ENCODE data around the gene FGF9. TPM values are rescaled to one million over a fixed set of nuclear protein-coding genes. Genes with fewer than 3 reads are reported as not detected.

FGF9 gene
- polyA plus RNA-seq (2013, experiment 1 of 2; ENCODE audit: insufficient read length), result 0.40 TPM
- polyA plus RNA-seq (2013, experiment 2 of 2; ENCODE audit: insufficient read length), result 0.60 TPM

DNA sequence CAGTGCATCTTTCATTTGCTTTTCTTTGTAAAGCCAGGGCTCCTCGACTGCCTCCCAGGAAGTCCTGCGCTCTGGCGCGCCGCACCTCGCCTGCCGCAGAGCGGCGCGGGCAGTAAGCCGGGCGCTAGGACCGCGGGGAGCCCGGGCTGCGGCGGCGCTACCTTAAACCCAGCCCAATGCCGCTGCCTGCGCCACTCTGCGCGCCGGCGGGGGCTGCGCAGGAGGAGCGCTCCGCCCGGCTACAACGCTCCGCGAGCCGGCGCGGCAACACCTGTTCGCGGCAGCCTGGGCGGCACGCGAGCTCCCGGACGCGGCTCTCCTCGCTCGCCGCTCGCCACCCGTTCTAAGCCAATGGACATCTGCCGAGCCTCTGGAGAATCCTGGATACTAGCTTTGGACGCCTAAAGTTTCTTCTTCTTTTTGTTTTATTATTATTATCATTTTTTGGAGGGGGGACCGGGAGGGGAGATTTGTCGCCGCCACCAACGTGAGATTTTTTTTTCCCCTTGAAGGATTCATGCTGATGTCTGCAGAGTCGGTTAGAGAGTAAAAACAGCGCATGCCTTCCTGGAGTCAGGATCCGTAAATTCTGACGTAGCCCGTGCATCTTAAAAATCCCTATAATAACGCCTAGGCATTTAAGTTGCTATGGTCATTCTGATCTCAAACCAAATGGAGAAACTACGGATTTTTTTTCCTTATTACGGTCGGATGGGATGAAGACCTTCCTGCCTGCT, at the start of gene FGF9:
TSS of gene FGF9 (plus strand) at position 191 of the 737 bp plus-strand sequence. CDS start 840 bp downstream, outside the sequence.
- peak; percentile 70 for DNase-seq

DNA sequence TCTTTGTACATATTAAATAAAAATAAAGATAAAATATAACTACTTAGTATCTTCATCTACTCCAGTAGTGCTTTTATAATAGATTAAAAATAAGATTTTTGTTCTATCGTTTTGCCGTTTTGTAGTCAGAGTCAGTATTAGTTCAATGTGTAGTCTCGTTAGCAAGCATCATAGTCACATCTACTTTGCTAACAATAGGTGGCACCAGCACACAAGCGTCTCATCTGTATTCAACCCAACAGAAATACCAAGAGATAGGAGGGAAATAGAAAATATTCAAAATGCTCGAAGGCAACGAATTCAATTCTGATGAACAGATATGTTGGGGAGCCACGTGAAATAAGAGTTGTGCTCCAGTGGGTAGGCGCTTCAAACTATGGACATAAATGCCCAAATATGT, 45.5 kb upstream of the FGF9 start:
- peak; percentile 33 for DNase-seq

DNA sequence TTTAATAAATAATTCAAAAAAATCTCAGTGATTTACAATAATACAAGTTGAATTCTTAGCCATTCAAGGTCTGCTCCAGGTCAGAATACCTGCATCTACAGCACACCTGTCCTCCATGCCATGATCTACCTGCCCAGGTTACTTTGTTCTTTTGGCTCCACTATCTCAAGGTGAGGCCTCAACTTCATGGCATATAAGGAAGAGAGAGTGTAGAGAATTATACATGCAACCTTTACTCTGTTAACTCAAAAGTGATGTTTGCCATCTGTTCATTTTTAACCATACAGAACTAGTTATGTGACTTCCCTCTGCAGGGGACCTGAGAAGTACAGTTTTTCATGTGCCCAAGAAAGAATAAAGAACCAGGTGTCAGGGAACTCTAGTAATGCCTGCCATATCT, 38.7 kb upstream of the FGF9 start:
- DNase-seq, result no peak

DNA sequence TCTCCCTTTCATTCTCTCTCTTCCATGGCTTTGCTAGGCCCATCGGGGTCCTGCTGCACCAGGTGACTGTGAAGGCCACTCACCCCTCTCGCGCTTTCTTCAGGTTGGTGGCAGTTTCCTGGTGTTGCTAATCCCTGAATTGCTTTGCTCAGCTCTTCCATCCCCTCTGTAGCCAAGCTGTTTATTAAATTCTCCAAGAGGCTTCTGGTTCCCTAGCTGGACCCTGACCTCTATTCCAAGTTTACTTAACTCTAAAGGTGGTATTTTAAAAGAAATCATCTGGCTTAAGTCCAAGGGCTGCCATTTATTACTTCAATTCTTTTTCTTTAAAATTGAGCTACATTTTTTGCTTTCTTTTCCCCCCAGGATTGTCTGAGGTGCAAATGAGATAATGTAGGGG, 34.2 kb upstream of the FGF9 start:
- DNase-seq, result no peak

DNA sequence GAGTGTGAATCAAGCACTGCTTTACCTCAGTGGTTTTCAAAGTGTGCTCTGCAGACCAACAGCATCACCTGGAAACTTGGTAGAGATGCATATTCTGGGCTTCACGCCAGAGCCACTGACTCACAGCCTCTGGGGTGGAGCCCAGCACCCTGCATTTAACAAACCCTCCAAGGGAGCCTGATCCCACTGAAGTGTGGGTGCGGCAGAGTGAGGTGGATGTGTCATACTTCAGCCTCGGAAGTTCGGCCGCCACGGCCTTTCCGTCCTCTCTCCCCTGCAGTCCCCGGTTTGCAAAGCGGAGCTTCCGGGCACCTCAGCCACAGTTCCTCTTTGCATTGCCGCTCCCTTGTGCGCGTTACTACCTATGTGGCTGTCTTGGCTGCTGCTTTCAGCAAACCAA, 33.6 kb upstream of the FGF9 start:
- DNase-seq, result peak; percentile 4

DNA sequence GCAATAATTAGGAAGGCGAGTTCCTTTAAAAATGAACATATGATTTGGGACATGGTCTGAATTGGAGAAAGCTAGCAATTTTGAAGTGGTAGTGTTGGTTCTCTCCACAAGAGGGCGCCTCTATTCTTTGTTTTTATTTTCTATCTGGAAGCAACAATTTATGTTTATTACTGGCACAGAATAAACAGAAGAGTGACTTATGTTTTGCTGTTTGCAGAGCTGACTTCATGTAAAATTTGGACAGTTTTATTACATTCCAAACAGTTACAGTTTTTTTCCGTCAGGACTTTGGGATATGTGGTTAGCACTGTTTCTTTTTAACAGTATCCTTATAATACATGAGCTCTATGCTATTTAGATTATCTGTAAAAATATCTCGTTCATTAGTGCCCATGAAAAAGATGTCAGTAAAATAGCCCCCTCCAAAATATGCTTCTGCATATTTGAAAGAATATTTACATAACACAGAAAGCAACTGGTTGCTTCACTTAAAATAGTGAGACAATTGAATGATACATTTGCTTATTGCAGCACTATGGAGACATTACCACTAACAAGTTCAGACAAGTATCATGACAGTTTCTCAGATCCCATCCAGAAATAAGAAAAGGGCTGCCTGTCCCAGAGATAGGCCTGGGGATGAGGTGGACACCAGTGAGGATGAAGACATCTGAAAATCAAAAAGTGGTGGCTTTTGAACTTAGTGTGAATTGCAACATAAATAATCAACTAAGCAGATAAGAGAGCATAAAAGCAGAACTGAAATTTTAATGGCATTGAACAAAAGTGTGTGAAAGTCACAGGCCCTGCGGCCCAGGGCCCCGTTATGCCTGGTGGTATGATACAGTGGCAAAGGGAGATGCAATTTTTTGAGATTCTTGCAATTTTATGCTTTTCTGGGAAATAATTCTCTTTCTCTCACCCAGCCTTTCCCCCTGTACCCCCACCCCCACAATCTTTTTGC, 32.3 kb upstream of the FGF9 start:
- DNase-seq, result peak; percentile 2

DNA sequence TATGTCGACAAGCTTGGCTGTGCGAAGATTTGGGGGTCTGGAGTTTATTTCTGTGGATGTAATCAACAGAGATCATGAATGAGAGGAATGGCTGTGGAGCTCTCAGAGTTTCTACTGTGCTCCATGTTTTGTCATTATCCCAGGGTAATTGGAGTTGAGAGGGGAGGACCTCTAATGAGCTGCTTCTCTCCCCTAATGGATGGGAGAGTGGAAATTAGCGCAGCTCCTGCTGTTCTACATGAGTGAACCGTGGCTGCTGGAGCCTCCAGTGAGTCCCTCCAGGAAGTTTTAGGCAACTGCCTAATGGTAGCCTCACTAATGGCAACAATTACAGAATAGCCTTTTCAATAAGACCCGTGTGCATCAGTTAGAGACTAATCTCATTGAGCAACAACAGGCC, 31.3 kb upstream of the FGF9 start:
- no peak for DNase-seq

DNA sequence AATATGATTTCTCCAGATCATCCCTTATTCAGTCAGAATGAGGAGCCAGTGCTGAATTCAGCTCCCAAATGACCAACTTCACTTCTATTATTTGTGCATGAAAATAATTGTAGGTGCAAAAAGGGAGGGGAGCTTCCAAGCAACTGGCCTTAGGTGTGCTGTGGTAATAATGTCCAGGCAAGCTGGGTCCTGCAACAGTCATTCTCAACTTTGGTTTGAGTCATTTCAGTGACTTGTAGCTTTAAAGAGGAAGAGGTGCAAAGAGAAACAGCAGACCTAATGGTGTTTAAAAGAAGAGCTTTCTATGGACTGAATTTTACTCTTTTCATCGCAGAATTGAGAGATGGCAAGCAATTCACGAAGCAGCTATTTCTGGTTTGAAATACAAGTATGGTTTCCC, 29.2 kb upstream of the FGF9 start:
- DNase-seq, result no peak

DNA sequence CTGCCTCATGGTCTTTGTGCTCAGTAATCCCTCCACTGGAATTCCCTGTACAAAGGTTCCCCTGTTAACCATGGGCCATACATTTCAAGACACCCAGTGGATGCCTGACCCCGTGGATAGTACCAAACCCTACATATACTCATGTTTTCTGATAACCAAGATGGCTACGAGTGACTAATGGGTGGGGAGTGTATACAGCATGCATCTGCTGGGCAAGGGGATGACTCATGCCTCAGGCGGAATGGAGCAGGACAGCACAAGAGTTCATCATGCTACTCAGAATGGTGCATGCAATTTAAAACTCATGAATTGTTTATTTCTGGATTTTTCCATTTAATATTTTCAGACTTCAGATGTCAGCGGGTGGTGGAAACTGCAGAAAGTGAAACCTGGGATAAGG, 13.3 kb upstream of the FGF9 start:
- DNase-seq, result peak; percentile 71

DNA sequence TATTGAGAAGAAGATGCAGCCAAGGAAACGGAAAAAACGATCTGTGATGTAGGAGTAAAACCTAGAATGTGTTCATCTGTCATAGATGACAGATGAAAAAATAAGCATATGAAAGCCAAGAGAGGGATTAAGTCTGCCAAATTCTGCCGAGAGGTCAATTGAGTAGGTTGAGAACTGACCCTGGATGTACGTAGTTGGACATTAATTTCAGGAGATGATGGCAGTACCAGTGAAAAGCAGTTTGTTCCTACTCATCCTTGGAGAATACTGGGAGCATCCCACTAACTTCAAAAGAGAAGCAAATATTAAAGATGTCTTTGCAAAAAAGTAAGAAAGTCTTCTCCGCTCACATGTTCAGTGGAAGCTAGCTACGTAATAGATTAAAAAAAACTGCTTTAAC, 11.8 kb upstream of the FGF9 start:
- no peak for DNase-seq

DNA sequence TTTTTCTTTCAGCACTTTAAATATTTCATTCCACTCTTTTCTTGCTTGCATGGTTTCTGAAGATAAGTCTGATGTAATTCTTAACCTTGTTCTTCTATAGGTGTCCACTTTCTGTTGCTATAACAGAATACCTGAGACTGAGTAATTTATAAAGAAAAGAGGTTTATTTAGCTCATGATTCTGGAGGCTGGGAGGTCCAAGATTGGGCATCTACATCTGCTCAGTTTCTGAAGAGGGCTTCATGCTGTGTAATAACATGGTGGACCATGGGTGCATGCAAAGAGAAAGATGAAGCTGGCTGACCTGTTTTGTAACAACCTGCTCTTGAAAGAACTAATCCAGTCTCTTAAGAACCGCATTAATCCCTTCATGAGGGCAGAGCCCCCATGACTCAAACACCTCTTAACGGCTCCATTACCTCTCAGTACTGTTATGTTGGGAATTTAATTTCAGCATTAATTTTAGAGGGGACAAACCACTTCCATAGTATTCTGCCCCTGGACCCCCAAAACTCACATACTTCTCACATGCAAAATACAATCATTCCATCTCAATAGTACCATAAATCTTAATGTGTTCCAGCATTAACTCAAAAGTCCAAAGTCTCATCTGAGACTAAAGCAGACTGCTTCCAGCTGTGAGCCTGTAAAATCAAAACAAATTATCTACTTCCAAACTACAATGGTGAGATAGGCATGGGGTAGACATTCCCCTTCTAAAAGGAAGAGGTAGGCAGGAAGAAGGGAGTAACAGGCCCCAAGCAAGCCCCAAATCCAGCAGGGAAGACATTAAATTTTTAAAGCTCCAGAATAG, 9.6 kb upstream of the FGF9 start:
- DNase-seq, result no peak

DNA sequence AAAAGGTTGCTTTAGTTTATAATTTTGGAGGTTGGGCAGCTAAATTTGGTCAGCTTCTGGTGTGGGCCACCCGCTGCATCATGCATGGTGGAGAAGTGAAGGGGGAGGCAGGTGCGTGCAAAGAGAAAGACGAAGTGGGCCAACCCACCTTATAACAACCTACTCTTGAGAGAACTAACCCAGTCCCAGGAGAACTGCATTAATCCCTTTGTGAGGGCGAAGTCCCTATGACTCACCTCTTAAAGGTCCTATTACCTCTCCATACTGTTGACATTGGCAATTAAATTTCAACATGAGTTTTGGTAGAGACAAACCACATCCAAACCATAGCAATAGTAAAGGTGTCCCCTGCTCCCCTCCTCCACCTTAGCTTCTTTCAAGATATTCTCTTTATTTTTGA, 7.7 kb upstream of the FGF9 start:
- DNase-seq, result no peak

DNA sequence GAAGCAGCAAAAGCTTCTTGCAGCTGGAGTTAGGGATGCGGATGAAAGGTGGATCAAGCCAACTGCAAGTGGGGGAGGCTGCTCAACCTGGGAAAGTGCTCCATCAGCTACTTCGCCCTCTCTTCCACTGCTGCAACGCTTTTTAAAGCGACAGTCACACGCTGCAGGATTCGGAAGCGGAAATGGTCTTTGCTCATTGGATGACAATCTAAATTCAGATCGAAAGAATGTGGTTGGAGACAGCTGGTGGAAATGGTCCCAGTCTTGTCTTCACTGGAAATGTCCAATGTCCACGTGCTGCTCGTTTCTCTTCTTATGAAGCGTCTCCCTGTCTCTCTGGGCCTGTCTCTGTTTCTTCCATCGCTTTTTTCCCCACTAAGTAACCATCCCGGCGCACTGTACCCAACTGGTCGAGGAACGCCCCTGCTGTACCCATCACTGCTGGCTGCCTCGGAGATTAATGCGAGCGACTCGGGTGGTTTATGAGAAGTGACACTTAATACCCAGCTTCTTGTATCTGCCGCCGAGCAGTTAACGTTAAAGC, 2.1 kb upstream of the FGF9 start:
- DNase-seq, result no peak

DNA sequence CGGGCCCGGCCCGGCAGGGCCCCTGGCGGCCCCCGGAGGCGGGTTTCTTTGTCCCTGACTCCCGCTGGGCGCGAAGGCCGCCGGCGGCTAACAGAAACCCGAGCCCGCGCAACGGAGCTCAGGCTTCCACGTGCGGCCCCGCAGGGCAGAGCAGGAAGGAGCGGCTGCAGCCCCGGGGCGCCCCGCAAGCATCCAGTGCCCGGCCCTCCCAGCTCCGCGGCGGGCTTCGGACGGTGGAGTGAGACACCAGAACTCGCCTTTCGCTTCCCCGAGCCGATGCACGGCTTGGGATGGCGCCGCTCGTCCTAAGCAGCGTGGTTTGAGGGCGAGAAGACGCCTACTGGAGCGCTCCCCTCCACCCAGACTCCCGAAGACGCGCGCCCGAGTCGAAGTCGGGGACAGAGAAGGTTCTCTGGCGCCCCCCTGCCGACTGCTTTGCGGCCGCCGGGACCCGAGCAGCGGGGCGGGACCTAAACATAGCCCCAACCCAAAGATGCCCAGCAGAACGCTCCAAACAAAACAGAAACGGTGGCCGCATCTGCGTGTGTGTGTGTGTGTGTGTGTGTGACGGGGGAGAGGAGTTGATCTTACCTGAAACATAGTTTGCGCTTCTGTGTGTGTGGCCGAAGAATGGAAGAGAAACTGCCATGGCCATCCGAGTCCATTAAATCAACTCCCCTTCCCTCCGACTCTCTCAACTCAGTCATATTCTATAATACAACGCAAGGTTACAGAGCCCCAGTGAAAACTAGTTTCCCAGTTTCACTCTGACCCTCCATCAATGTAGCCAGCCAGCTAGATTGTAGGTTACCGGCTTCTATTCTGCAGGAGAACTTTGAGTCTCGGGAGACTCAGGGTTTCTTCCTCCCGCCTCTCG, 629 bp upstream of the FGF9 start:
- peak; percentile 58 for DNase-seq

DNA sequence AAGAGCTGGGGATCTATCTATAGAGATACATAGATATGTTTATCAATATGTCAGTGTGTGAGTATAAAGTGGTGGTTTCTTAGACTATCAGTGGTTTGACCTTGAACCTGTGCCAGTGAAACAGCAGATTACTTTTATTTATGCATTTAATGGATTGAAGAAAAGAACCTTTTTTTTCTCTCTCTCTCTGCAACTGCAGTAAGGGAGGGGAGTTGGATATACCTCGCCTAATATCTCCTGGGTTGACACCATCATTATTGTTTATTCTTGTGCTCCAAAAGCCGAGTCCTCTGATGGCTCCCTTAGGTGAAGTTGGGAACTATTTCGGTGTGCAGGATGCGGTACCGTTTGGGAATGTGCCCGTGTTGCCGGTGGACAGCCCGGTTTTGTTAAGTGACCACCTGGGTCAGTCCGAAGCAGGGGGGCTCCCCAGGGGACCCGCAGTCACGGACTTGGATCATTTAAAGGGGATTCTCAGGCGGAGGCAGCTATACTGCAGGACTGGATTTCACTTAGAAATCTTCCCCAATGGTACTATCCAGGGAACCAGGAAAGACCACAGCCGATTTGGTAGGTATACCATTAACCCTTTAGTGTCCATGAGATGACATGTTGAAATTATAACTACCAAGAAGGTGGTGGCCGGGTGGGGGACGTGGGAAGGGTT, 880 bp downstream of the FGF9 start:
- DNase-seq, result no peak

DNA sequence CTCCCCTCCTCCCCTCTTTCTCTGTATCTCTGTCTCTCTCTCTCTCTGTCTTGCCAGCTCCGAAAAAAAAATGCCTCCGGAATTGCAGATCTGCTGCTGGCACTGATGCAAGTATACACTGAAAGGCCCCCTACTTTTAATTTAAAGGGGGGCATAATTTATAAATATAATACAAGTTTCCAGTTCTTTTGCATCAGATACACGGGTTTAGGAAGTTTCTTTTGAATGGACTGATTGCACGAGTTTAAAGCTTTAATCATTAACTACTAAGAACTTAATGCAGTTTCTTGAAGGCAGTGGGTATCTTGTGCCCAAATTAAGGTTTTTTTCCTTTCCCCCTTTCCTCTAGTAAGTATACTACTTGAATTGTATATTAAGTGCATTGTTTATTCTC, 1.4 kb downstream of the FGF9 start:
- DNase-seq, result no peak

DNA sequence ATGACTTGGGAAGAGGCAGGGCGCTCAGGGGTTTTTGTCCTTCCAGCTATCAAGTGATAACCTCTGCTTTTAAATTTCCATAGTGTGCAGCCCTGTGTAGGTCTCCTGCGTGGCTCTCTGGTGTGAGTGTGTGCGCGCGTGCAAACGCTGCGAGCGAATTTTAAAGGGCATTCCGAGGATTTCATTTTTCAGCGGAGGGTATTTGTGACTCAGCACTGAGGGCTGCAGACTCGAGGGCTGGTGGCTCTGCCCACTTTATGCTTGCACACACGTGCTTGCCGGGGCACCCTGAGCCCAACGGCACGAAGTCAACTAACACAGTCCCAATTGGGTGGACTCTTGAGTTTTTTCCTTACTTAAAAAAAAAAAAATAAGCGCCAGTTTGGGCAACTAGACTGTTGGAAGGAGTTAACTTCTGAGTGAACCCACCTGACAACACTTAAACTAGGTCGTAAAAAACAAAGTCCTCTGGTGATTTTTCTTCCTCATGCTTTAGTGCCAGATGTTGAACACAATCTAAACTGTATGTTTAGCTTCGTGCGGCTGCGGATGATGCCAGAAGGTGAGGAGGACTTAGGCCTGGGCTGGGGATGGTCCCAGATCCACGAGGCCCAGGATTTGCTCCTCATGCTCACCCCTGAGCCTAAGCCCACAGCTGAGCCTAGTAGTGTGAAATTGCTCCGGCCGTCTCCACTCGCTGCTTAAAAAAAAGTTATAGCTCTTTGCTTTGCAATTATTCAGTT, 2.1 kb downstream of the FGF9 start:
- peak; percentile 25 for DNase-seq

DNA sequence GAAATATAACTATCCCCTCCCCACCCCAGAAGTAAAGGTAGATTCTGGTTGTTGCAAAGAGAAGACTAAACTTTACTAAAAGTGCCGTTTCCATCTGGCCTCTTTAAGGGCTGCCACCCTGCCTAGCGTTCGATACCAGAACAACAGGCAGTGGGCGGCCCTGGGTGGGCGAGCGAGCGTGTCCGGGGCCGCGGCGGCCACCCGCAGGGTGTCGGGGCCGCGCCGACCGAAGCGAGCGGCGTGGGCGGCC, 2.6 kb downstream of the FGF9 start:
- DNase-seq, result no peak

DNA sequence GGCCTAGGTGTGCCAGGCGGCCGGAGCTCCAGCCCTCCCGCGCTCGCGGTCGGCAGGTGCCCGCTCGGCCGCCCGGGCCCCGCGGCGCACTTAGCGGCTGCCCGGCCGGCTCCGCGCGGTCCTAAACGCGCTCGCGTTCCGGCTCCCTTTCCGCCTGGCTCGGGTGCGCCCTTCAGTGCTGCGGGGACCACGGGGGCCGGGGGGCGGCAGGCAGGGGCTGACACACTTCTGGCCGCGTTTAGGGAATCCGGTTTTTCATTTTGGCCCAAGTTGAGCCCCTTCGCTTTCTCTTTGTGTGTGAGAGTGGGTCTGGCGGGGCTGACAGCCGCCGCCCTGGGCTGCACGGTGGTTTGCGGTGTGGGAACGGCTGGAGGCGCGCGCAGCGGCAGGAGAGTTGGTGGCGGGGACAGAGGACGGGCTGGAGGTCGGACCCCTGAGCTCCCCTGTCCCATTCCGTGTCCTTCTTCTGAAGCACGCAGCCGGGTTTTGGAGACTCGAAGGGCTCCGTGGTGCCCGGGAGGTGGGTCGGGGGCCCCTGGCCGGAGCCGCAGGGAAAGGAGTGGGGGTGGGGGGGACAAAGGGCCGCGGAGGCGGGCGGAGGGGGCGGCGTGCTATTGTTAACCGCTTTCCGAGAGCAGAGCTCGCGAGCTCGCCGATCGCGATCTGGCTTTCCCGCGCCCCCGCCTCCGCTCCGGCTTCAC, 3.1 kb downstream of the FGF9 start:
- peak; percentile 31 for DNase-seq

Measured in fibroblast of skin of back (primary cell).